AG04450 (cell line): Measurements from ENCODE around the gene CDH4. TPM values are rescaled to one million over a fixed set of nuclear protein-coding genes. Genes with fewer than 3 reads are reported as not detected.

Experiments used
- CTCF ChIA-PET: fragments of 300-600, 350-600 bp; formaldehyde crosslinking; extraction: SDS; loops from one replicate; lab custom pipeline; 2022; ENCODE audit warnings: antibody characterized with exemption, inconsistent platforms; lab: Charles Lee
- POLR2A ChIA-PET: fragments of 350-600 bp; formaldehyde crosslinking; extraction: SDS; loops from one replicate; lab custom pipeline; 2021; ENCODE audit warnings: antibody characterized with exemption, inconsistent platforms; lab: Yijun Ruan, JAX
- DNase-seq: peaks from one replicate; pipeline ENCODE4 v3.0.0-alpha.2; 2011; ENCODE audit warnings: low read depth, low spot score
- H3K27ac ChIP-seq: one replicate; pipeline ENCODE4 v1.5.1; 2012; ENCODE audit warnings: low read depth, low read length, control low read depth
- H3K27me3 ChIP-seq: one replicate; pipeline ENCODE4 v1.6.0; 2012; ENCODE audit warnings: low read length; ENCODE audit not compliant: control insufficient read depth, insufficient read depth
- H3K4me3 ChIP-seq: 2 replicates; pipeline ENCODE4 v1.5.1; 2011; ENCODE audit warnings: mild to moderate bottlenecking, low read depth, low read length, control low read depth
- H3K9me3 ChIP-seq: 2 replicates; pipeline ENCODE4 v1.5.1; 2012; ENCODE audit warnings: low read length; ENCODE audit not compliant: control insufficient read depth, insufficient read depth
- CTCF ChIP-seq: IDR thresholded peaks from 2 replicates; pipeline ENCODE4 v1.5.1; 2011; ENCODE audit warnings: low read depth, low read length, control low read depth, inconsistent platforms
- polyA plus RNA-seq: library from polyadenylated mRNA; depleted of rRNA; stranded (reverse); fragments of >200 nt; gene quantifications from 2 replicates; pipeline ENCODE4 v1.2.3, GENCODE V29; 2011

CDH4 gene
- polyA plus RNA-seq, 1 experiment = 1.6 TPM

GRCh38 chr20:61605283-61605682 lies 353.2 kb downstream of the CDH4 start:
- Histone ChIP-seq H3K27ac (no peak overlapping the region), H3K4me3 (no peak overlapping the region), H3K27me3 (no peaks in the 10 kb centered on the region), H3K9me3 (peaks cover 34% of the 10 kb centered on the region)
- ChIA-PET CTCF (no interaction called here), POLR2A (no interaction called here)
- no peak for TF ChIP-seq CTCF
- no peak for DNase-seq

- peaks cover 28% of the 10 kb centered on the region for H3K9me3 ChIP-seq
- no peak overlapping the region for H3K27ac ChIP-seq
- H3K4me3 ChIP-seq = no peak overlapping the region
- TF ChIP-seq CTCF = no peak
- no peaks in the 10 kb centered on the region for H3K27me3 ChIP-seq
- no peak for DNase-seq
- CTCF ChIA-PET = no interaction called here
- POLR2A ChIA-PET = no interaction called here
These were observed 353.9 kb downstream of the CDH4 start for GRCh38 chr20:61605862-61606557.

GRCh38 chr20:61608275-61609085 lies 356.4 kb downstream of the CDH4 start:
- Histone ChIP-seq H3K27me3 (no peaks in the 10 kb centered on the region), H3K9me3 (peaks cover 8% of the 10 kb centered on the region), H3K4me3 (no peak overlapping the region), H3K27ac (no peak overlapping the region)
- no peak for TF ChIP-seq CTCF
- ChIA-PET POLR2A (no interaction called here), CTCF (no interaction called here)
- no peak for DNase-seq

- Histone ChIP-seq H3K9me3 (no peaks in the 10 kb centered on the region; the same call in 1 of the 2 replicates), H3K27ac (no peak overlapping the region), H3K27me3 (no peaks in the 10 kb centered on the region), H3K4me3 (no peak overlapping the region)
- DNase-seq = no peak
- POLR2A ChIA-PET = no interaction called here
- CTCF ChIA-PET = no interaction called here
- TF ChIP-seq CTCF = no peak
These were observed 357.4 kb downstream of the CDH4 start for GRCh38 chr20:61609461-61609860.
